H1 (cell line): Measurements from ENCODE around the gene RBM34. TPM values are rescaled to one million over a fixed set of nuclear protein-coding genes. Genes with fewer than 3 reads are reported as not detected.

ENCODE experiments used
- CTCF ChIA-PET: fragments of 300-600 bp; sonication (Branson Sonifier 250); formaldehyde crosslinking; loops from one replicate; lab custom pipeline; 2021; ENCODE audit not compliant: partially characterized antibody; lab: Charles Lee
- POLR2A ChIA-PET: fragments of 300-600 bp; sonication (Branson Sonifier 250); formaldehyde crosslinking; loops from one replicate; lab custom pipeline; 2021; ENCODE audit warnings: inconsistent platforms; ENCODE audit not compliant: partially characterized antibody; lab: Charles Lee
- DNase-seq, 2 experiments: peaks; one replicate each; pipeline versions ENCODE4 v3.0.0 to v3.0.0-alpha.2; 2010 to 2022; ENCODE audit warnings: low spot score in 2 of 2, low read depth in 1 of 2, mixed read lengths in 1 of 2
- FAIRE-seq: peaks from 2 replicates; lab custom pipeline; 2011; peaks lifted over from hg19 to GRCh38; lab: Jason Lieb, UNC
- H2AFZ ChIP-seq: 2 replicates; pipeline ENCODE4 v1.8.1; 2012; ENCODE audit warnings: low read length, inconsistent platforms
- H2AK5ac ChIP-seq: 2 replicates; pipeline ENCODE4 v1.6.1; 2013; ENCODE audit warnings: low read depth, low read length
- H2BK120ac ChIP-seq: replicated peaks from 2 replicates; pipeline ENCODE3; 2013; ENCODE audit warnings: low read depth, low read length, inconsistent platforms
- H2BK12ac ChIP-seq: 2 replicates; pipeline ENCODE4 v1.6.1; 2013; ENCODE audit warnings: low read depth, low read length
- H2BK15ac ChIP-seq: 2 replicates; pipeline ENCODE4 v1.6.1; 2013; ENCODE audit warnings: low read length
- H2BK20ac ChIP-seq: 2 replicates; pipeline ENCODE4 v1.6.1; 2013; ENCODE audit warnings: low read length
- H2BK5ac ChIP-seq: 2 replicates; pipeline ENCODE4 v1.6.1; 2013; ENCODE audit warnings: low read depth, low read length
- H3K14ac ChIP-seq: 2 replicates; pipeline ENCODE4 v1.6.1; 2013; ENCODE audit warnings: inconsistent platforms; ENCODE audit not compliant: insufficient read length
- H3K18ac ChIP-seq: 2 replicates; pipeline ENCODE4 v1.6.1; 2013; ENCODE audit warnings: low read length; ENCODE audit errors: extremely low read depth
- H3K23ac ChIP-seq: 2 replicates; pipeline ENCODE4 v1.6.1; 2013; ENCODE audit warnings: inconsistent platforms; ENCODE audit not compliant: insufficient read length
- H3K23me2 ChIP-seq: 2 replicates; pipeline ENCODE4 v1.6.1; 2013; ENCODE audit warnings: low read depth, low read length
- H3K27ac ChIP-seq: 2 replicates; pipeline ENCODE4 v1.6.1; 2011; ENCODE audit warnings: low read depth, low read length, inconsistent platforms
- H3K27me3 ChIP-seq, 4 experiments: replicated peaks in 1 of 4; 1 replicate in 1 of 4; 2 replicates in 3 of 4; pipeline versions ENCODE4 v1.6.1 to v1.8.1; 2011 to 2013; ENCODE audit warnings: low read length in 3 of 4, mild to moderate bottlenecking in 3 of 4, inconsistent platforms in 2 of 4, mixed read lengths in 2 of 4, moderate library complexity in 1 of 4; ENCODE audit not compliant: control insufficient read depth in 3 of 4, insufficient read depth in 3 of 4; ENCODE audit errors: extremely low read depth in 1 of 4
- H3K36me3 ChIP-seq, 4 experiments: 2 replicates each; pipeline versions ENCODE4 v1.6.1 to v1.8.1; 2011 to 2013; ENCODE audit warnings: mild to moderate bottlenecking in 4 of 4, low read length in 3 of 4, moderate library complexity in 2 of 4, control low read depth in 1 of 4, inconsistent platforms in 1 of 4; ENCODE audit not compliant: insufficient read depth in 4 of 4, control insufficient read depth in 2 of 4
- H3K4ac ChIP-seq: replicated peaks from 2 replicates; pipeline ENCODE3; 2013; ENCODE audit warnings: low read length, low read depth, mixed read lengths, inconsistent platforms; ENCODE audit not compliant: insufficient read length
- H3K4me1 ChIP-seq, 4 experiments: replicated peaks in 1 of 4; 1 replicate in 1 of 4; 2 replicates in 3 of 4; pipeline versions ENCODE4 v1.6.1 to v1.8.1; 2011 to 2013; ENCODE audit warnings: low read length in 3 of 4, inconsistent platforms in 2 of 4, mixed read lengths in 1 of 4; ENCODE audit not compliant: insufficient read depth in 4 of 4, control insufficient read depth in 3 of 4
- H3K4me2 ChIP-seq, 2 experiments: 2 replicates each; pipeline versions ENCODE4 v1.6.1 to v1.8.1; 2011 to 2013; ENCODE audit warnings: low read depth in 2 of 2, low read length in 2 of 2, control low read depth in 1 of 2, inconsistent platforms in 1 of 2, mild to moderate bottlenecking in 1 of 2; ENCODE audit not compliant: insufficient read depth in 1 of 2
- H3K4me3 ChIP-seq, 4 experiments: fragments of 200-600, 300-600 bp in 1 of 4; sonication (generic), shearing (Covaris generic), sonication (Bioruptor Twin) in 1 of 4; 2 replicates each; pipeline versions ENCODE4 v1.5.1 to v1.8.1; 2011 to 2016; ENCODE audit warnings: low read length in 4 of 4, low read depth in 3 of 4, control low read depth in 2 of 4, inconsistent platforms in 2 of 4, mild to moderate bottlenecking in 2 of 4, mixed read lengths in 1 of 4, moderate library complexity in 1 of 4; ENCODE audit not compliant: insufficient read depth in 2 of 4; ENCODE audit errors: extremely low read depth in 1 of 4
- H3K56ac ChIP-seq: replicated peaks from 2 replicates; pipeline ENCODE3; 2013; ENCODE audit warnings: low read depth, mild to moderate bottlenecking, mixed read lengths, low read length, inconsistent platforms; ENCODE audit not compliant: insufficient read length
- H3K79me1 ChIP-seq: 2 replicates; pipeline ENCODE4 v1.6.1; 2013; ENCODE audit warnings: low read depth, low read length, control low read depth
- H3K79me2 ChIP-seq, 2 experiments: 2 replicates each; pipeline versions ENCODE4 v1.6.1 to v1.8.1; 2012 to 2013; ENCODE audit warnings: low read length in 2 of 2, mild to moderate bottlenecking in 2 of 2, inconsistent platforms in 1 of 2; ENCODE audit not compliant: insufficient read depth in 2 of 2, control insufficient read depth in 1 of 2
- H3K9ac ChIP-seq, 4 experiments: replicated peaks in 1 of 4; 1 replicate in 1 of 4; 2 replicates in 3 of 4; pipeline versions ENCODE4 v1.6.1 to v1.8.1; 2011 to 2013; ENCODE audit warnings: low read depth in 3 of 4, low read length in 3 of 4, control low read depth in 2 of 4, mild to moderate bottlenecking in 2 of 4, moderate library complexity in 2 of 4, inconsistent platforms in 1 of 4; ENCODE audit errors: extremely low read depth in 1 of 4
- H3K9me3 ChIP-seq, 2 experiments: 2 replicates each; pipeline versions ENCODE4 v1.6.1 to v1.8.1; 2012 to 2013; ENCODE audit warnings: mild to moderate bottlenecking in 2 of 2, moderate library complexity in 2 of 2, control low read depth in 1 of 2, inconsistent platforms in 1 of 2, low read depth in 1 of 2, low read length in 1 of 2, mixed read lengths in 1 of 2; ENCODE audit not compliant: insufficient read depth in 2 of 2
- H4K20me1 ChIP-seq, 2 experiments: replicated peaks in 1 of 2; 2 replicates each; pipeline versions ENCODE3 to v1.8.1; 2011 to 2013; ENCODE audit warnings: inconsistent platforms in 2 of 2, low read length in 2 of 2, mild to moderate bottlenecking in 1 of 2; ENCODE audit not compliant: insufficient read depth in 2 of 2, control insufficient read depth in 1 of 2
- H4K5ac ChIP-seq: 2 replicates; pipeline ENCODE4 v1.6.1; 2013; ENCODE audit warnings: low read length, low read depth, mixed read lengths, inconsistent platforms; ENCODE audit not compliant: insufficient read length
- H4K8ac ChIP-seq: 2 replicates; pipeline ENCODE4 v1.8.0; 2013; ENCODE audit warnings: mild to moderate bottlenecking, moderate library complexity, low read length, inconsistent platforms; ENCODE audit not compliant: insufficient read depth; ENCODE audit errors: extremely low read depth
- H4K91ac ChIP-seq: replicated peaks from 2 replicates; pipeline ENCODE3; 2013; ENCODE audit warnings: low read length, mixed read lengths, inconsistent platforms; ENCODE audit not compliant: insufficient read length
- CEBPB ChIP-seq: IDR thresholded peaks from 2 replicates; pipeline ENCODE4 v1.6.1; 2012; ENCODE audit warnings: low read depth, low read length
- RNF2 ChIP-seq: fragments of 200-900, 300-1000 bp; sonication (generic); IDR thresholded peaks from 2 replicates; pipeline ENCODE4 v1.7.1; 2016; ENCODE audit warnings: borderline replicate concordance, low read depth, mild to moderate bottlenecking, antibody characterized with exemption, low read length; ENCODE audit not compliant: poor library complexity, severe bottlenecking; ENCODE audit errors: missing control alignments
- WGBS, 2 experiments: shearing (Covaris generic) in 1 of 2; methylation state at CpG; one replicate each; pipeline versions ENCODE4 v1.1.6 to v1.1.7; 2013 to 2015; ENCODE audit warnings: low lambda C conversion rate in 2 of 2, mixed read lengths in 2 of 2, inconsistent platforms in 1 of 2, low coverage in 1 of 2, missing lambda C conversion rate in 1 of 2; ENCODE audit not compliant: insufficient replicate concordance in 2 of 2, insufficient coverage in 1 of 2, insufficient read length in 1 of 2; ENCODE audit errors: extremely low coverage in 1 of 2, missing lambda C conversion rate in 1 of 2; 5-methylcytosine and 5-hydroxymethylcytosine counted together
- polyA plus RNA-seq, 7 experiments: library from polyadenylated mRNA; depleted of rRNA in 3 of 7; stranded (reverse) in 5 of 7; unstranded in 2 of 7; fragments of >200 nt in 5 of 7; fragments of 200-250 nt in 2 of 7; gene quantifications; 1 replicate in 5 of 7; 2 replicates in 1 of 7; 4 replicates in 1 of 7; pipeline versions ENCODE4 v1.2.1 to v1.2.3, GENCODE V29; 2011 to 2013; ENCODE audit warnings: missing spikeins in 2 of 7, mixed read lengths in 2 of 7
- total RNA-seq: library from RNA; stranded (reverse); fragmentation: NEBNext Ultra II Directional; extraction: Animal tissue kit (Norgen Biotek cat#: 25700); gene quantifications from 2 replicates; pipeline ENCODE4 v1.2.1, GENCODE V29; 2021

Gene RBM34
- total and polyA plus RNA-seq, 2 of the 8 experiments (the other 6 are each of a cell fraction or from before 2014, with no cell fraction given), result 18.8 to 108 TPM

DNA sequence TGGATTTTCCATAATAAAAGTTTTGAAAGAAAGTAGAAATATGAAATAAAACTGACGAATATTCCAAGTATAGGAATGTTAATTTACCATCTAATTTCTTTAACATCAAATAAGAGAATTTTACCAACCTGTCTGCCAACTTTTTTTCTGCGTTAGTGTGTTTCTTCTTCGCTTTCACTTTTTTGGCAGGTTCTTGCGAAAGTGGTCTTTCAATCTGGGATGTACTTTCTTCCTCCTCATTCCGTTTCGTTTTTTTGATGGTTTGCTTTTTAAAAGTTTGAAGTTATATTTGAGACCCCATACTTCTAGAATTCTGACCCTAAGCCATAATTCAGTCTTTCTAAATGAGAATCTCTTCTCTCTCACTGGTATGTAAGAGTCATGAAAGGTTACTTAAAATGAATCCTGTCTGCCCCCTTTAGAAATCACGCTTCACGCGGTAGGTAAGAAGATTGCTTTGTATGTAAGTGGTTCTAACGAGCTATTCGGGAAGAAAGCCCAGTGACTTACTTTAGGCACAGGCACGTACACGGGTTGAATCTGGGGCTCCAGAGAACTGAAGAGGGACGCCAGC is 580 bp downstream of the RBM34 start:
- CTCF ChIA-PET, result interaction anchor here (0.6 to 1.1 kb wide), 4 partner anchors 37 to 300 kb away, joined by 3 to 4 read pairs (median 4); no protein-coding TSS in a partner anchor
- 0 out of 2 replicates have a peak overlapping the region, but pooled peaks have one; percentile 61 for H2BK12ac ChIP-seq
- H2AFZ ChIP-seq, result peak overlapping the region; percentile 94
- POLR2A ChIA-PET, result interaction anchor here (0.6 to 2.5 kb wide), 21 partner anchors 10 to 207 kb away, joined by 3 to 14 read pairs (median 4); partner anchors contain the start of genes TBCE and TOMM20
- no peaks in the 10 kb centered on the region; the same call in 1 of the 2 replicates for H3K79me1 ChIP-seq
- H4K5ac ChIP-seq, result peak overlapping the region; percentile 55
- H3K56ac ChIP-seq, result peak overlapping the region; percentile 50
- FAIRE-seq (no peak), DNase-seq (no peak)
- TF ChIP-seq RNF2 (no peak), CEBPB (peak; percentile 20; the same call in 1 of the 2 replicates)
- H4K8ac ChIP-seq, result peak overlapping the region; percentile 91
- H3K36me3 ChIP-seq, result peaks cover 17 to 31% (median 25%) of the 10 kb centered on the region in 4 experiments
- H3K23me2 ChIP-seq, result peaks cover 6% of the 10 kb centered on the region
- H3K4ac ChIP-seq, result no peak overlapping the region
- H3K14ac ChIP-seq, result no peak overlapping the region
- peaks cover 0 to 4% of the 10 kb centered on the region in 2 experiments for H4K20me1 ChIP-seq
- no peak overlapping the region; the same call in 1 of the 2 replicates for H3K18ac ChIP-seq
- no peak overlapping the region for H2BK20ac ChIP-seq
- H3K4me2 ChIP-seq, result peak overlapping the region; percentile 63 to 94
- H4K91ac ChIP-seq, result no peak overlapping the region
- H3K27ac ChIP-seq, result peak overlapping the region; percentile 82
- H3K27me3 ChIP-seq, result no peaks in the 10 kb centered on the region
- H3K4me1 ChIP-seq, result peaks cover 0 to 4% (median 1%) of the 10 kb centered on the region in 4 experiments; a peak in 4 of 7 replicates
- no peak overlapping the region for H2BK15ac ChIP-seq
- H2BK120ac ChIP-seq, result no peak overlapping the region
- no peak overlapping the region for H2AK5ac ChIP-seq
- no peaks in the 10 kb centered on the region for H3K9me3 ChIP-seq
- peak overlapping the region; percentile 82 to 98 (median 96) for H3K9ac ChIP-seq
- no peak overlapping the region for H3K23ac ChIP-seq
- H3K4me3 ChIP-seq, result peak overlapping the region; percentile 81 to 99 (median 94)
- WGBS, 2 experiments, result 20% methylated on average over 14 of the region's 14 CpGs; no CpG with 5 or more reads in 1 of the 2 experiments
- peak overlapping the region; percentile 96; the same call in 1 of the 2 replicates for H2BK5ac ChIP-seq
- H3K79me2 ChIP-seq, result peaks cover 0 to 27% of the 10 kb centered on the region in 2 experiments; a peak in 2 of 4 replicates
